CD4-positive, alpha-beta memory T cell (primary cell): ENCODE data around the gene IL17RD. TPM values are rescaled to one million over a fixed set of nuclear protein-coding genes. Genes with fewer than 3 reads are reported as not detected.

Experiments used
- CTCF ChIA-PET: fragments of 350-600 bp; sonication (Branson Sonifier 250); formaldehyde crosslinking; loops from one replicate; lab custom pipeline; 2021; ENCODE audit warnings: inconsistent platforms; ENCODE audit not compliant: partially characterized antibody; lab: Charles Lee
- POLR2A ChIA-PET: fragments of 350-600 bp; sonication (Branson Sonifier 250); formaldehyde crosslinking; loops from one replicate; lab custom pipeline; 2021; ENCODE audit not compliant: partially characterized antibody; lab: Charles Lee
- DNase-seq, 5 donors: peaks; one replicate each; pipeline versions ENCODE4 v3.0.0 to v3.0.0-alpha.2; 2020 to 2022; ENCODE audit warnings: mixed read lengths in 1 of 5
- H3K27ac ChIP-seq: one replicate; pipeline ENCODE4 v1.7.0; 2013; ENCODE audit warnings: low read depth, low read length
- H3K27me3 ChIP-seq: 2 replicates; pipeline ENCODE4 v1.7.0; 2013; ENCODE audit warnings: mild to moderate bottlenecking, low read length, moderate library complexity; ENCODE audit not compliant: insufficient read depth
- H3K36me3 ChIP-seq: 2 replicates; pipeline ENCODE4 v1.7.0; 2013; ENCODE audit warnings: mild to moderate bottlenecking, low read length, moderate library complexity; ENCODE audit not compliant: insufficient read depth
- H3K4me1 ChIP-seq: 2 replicates; pipeline ENCODE4 v1.7.0; 2013; ENCODE audit warnings: mild to moderate bottlenecking, low read length, moderate library complexity; ENCODE audit not compliant: insufficient read depth
- H3K4me3 ChIP-seq, 2 donors: one replicate each; pipeline ENCODE4 v1.7.0; 2013; ENCODE audit warnings: low read length in 2 of 2, mild to moderate bottlenecking in 1 of 2
- H3K9me3 ChIP-seq, 2 donors: one replicate each; pipeline ENCODE4 v1.7.0; 2013; ENCODE audit warnings: low read length in 2 of 2, control low read depth in 1 of 2; ENCODE audit not compliant: control insufficient read depth in 1 of 2
- H3K27ac Mint-ChIP-seq, 7 donors: one replicate each; pipeline ENCODE4 v1.8.0; 2020 to 2021; ENCODE audit warnings: mixed read lengths in 7 of 7, mild to moderate bottlenecking in 6 of 7, inconsistent platforms in 3 of 7, moderate library complexity in 3 of 7
- H3K27me3 Mint-ChIP-seq, 2 donors: one replicate each; pipeline ENCODE4 v1.8.0; 2020 to 2021; ENCODE audit warnings: mixed read lengths in 2 of 2
- H3K36me3 Mint-ChIP-seq, 2 donors: one replicate each; pipeline ENCODE4 v1.8.0; 2020 to 2021; ENCODE audit warnings: mixed read lengths in 2 of 2, inconsistent platforms in 1 of 2, mild to moderate bottlenecking in 1 of 2
- H3K4me1 Mint-ChIP-seq, 4 donors: one replicate each; pipeline ENCODE4 v1.8.0; 2020 to 2021; ENCODE audit warnings: mixed read lengths in 4 of 4, mild to moderate bottlenecking in 1 of 4
- H3K4me3 Mint-ChIP-seq, 8 donors: one replicate each; pipeline ENCODE4 v1.8.0; 2020 to 2021; ENCODE audit warnings: mixed read lengths in 8 of 8, mild to moderate bottlenecking in 7 of 8, moderate library complexity in 6 of 8, inconsistent platforms in 3 of 8
- H3K9me3 Mint-ChIP-seq, 8 donors: one replicate each; pipeline ENCODE4 v1.8.0; 2020 to 2021; ENCODE audit warnings: mixed read lengths in 8 of 8, mild to moderate bottlenecking in 5 of 8, inconsistent platforms in 3 of 8, moderate library complexity in 1 of 8
- intact Hi-C: fragments of 100-400 bp; cut with micrococcal nuclease; formaldehyde crosslinking; loops from one replicate; pipeline ENCODE4 v1.15.1; 2023
- polyA plus RNA-seq, 2 donors: library from polyadenylated mRNA; unstranded; fragments of 300-500 nt; fragmentation: Illumina TruSeq; gene quantifications; one replicate each; pipeline ENCODE4 v1.2.3, GENCODE V29; 2021
- total RNA-seq, 2 experiments: library from RNA; stranded (reverse); gene quantifications; one replicate each; pipeline ENCODE4 v1.2.3, GENCODE V29; 2021

The IL17RD gene
- total and polyA plus RNA-seq, 4 experiments from 2014 or later: not detected

GRCh38 chr3:57120040-57120439 lies 45.1 kb downstream of the IL17RD start:
- CTCF ChIA-PET: interaction anchor here (1.7 kb wide), 1 partner anchor 8 kb away, joined by 4 read pairs; no protein-coding TSS in a partner anchor
- Mint-ChIP-seq H3K36me3 (no peaks in the 10 kb centered on the region), H3K4me3 (no peak overlapping the region), H3K27me3 (peaks cover 2 to 10% of the 10 kb centered on the region in 2 donors), H3K9me3 (no peaks in the 10 kb centered on the region), H3K4me1 (no peaks in the 10 kb centered on the region), H3K27ac (no peak overlapping the region)
- Histone ChIP-seq H3K27me3 (no peaks in the 10 kb centered on the region), H3K9me3 (no peaks in the 10 kb centered on the region), H3K36me3 (no peaks in the 10 kb centered on the region), H3K4me3 (no peak overlapping the region), H3K4me1 (no peaks in the 10 kb centered on the region), H3K27ac (no peak overlapping the region)
- no peak for DNase-seq
- POLR2A ChIA-PET: no interaction called here
- intact Hi-C loops: no loop called here

- ChIA-PET POLR2A (no interaction called here), CTCF (interaction anchor here (1.2 kb wide), 1 partner anchor 17 kb away, joined by 4 read pairs; no protein-coding TSS in a partner anchor)
- no peak overlapping the region for H3K27ac Mint-ChIP-seq
Measured at GRCh38 chr3:57118254-57118653, 46.9 kb downstream of the IL17RD start.

GRCh38 chr3:57116501-57116900 lies 48.7 kb downstream of the IL17RD start:
- no peaks in the 10 kb centered on the region for H3K9me3 ChIP-seq
- H3K4me1 Mint-ChIP-seq: peaks cover 0 to 4% (median 2%) of the 10 kb centered on the region in 4 donors
- no peak overlapping the region for H3K4me3 ChIP-seq
- H3K27ac ChIP-seq: no peak overlapping the region
- no peaks in the 10 kb centered on the region for H3K4me1 ChIP-seq
- no peaks in the 10 kb centered on the region for H3K36me3 ChIP-seq
- no peaks in the 10 kb centered on the region for H3K27me3 ChIP-seq
- DNase-seq: no peak
- POLR2A ChIA-PET: no interaction called here
- peaks cover 2 to 6% of the 10 kb centered on the region in 2 donors for H3K27me3 Mint-ChIP-seq
- no peak overlapping the region for H3K4me3 Mint-ChIP-seq
- H3K36me3 Mint-ChIP-seq: no peaks in the 10 kb centered on the region
- CTCF ChIA-PET: interaction anchor here (0.6 kb wide), 1 partner anchor 1017 kb away, joined by 3 read pairs; no protein-coding TSS in a partner anchor
- no peaks in the 10 kb centered on the region for H3K9me3 Mint-ChIP-seq
- intact Hi-C loops: no loop called here
- no peak overlapping the region for H3K27ac Mint-ChIP-seq

More at GRCh38 chr3:57118254-57118653, 46.9 kb downstream of the IL17RD start:
- Histone ChIP-seq H3K36me3 (no peaks in the 10 kb centered on the region), H3K4me3 (no peak overlapping the region), H3K27me3 (no peaks in the 10 kb centered on the region), H3K27ac (no peak overlapping the region), H3K4me1 (no peaks in the 10 kb centered on the region), H3K9me3 (no peaks in the 10 kb centered on the region)
- no peak overlapping the region for H3K4me3 Mint-ChIP-seq
- H3K36me3 Mint-ChIP-seq: no peaks in the 10 kb centered on the region
- H3K9me3 Mint-ChIP-seq: no peaks in the 10 kb centered on the region
- H3K4me1 Mint-ChIP-seq: no peaks in the 10 kb centered on the region
- peaks cover 2 to 8% of the 10 kb centered on the region in 2 donors for H3K27me3 Mint-ChIP-seq
- intact Hi-C loops: no loop called here
- DNase-seq: no peak

- H3K4me1 ChIP-seq: no peaks in the 10 kb centered on the region
- Mint-ChIP-seq H3K4me1 (peaks cover 0 to 4% (median 2%) of the 10 kb centered on the region in 4 donors), H3K9me3 (no peaks in the 10 kb centered on the region), H3K4me3 (peak overlapping the region in 1 of 8 donors; percentile 17), H3K36me3 (no peaks in the 10 kb centered on the region), H3K27me3 (peaks cover 1 to 6% of the 10 kb centered on the region in 2 donors), H3K27ac (no peak overlapping the region)
- POLR2A ChIA-PET: no interaction called here
- H3K36me3 ChIP-seq: no peaks in the 10 kb centered on the region
- no peaks in the 10 kb centered on the region for H3K9me3 ChIP-seq
- DNase-seq: no peak
- H3K4me3 ChIP-seq: no peak overlapping the region
- no peaks in the 10 kb centered on the region for H3K27me3 ChIP-seq
- CTCF ChIA-PET: interaction anchor here (1.8 to 2.6 kb wide), 2 partner anchors 8 to 11 kb away, joined by 4 to 15 read pairs; no protein-coding TSS in a partner anchor
- H3K27ac ChIP-seq: no peak overlapping the region
- intact Hi-C loops: no loop called here
Measured at GRCh38 chr3:57112206-57112605, 52.9 kb downstream of the IL17RD start.

- DNase-seq: no peak
- Histone ChIP-seq H3K4me1 (no peaks in the 10 kb centered on the region), H3K4me3 (no peak overlapping the region), H3K27me3 (no peaks in the 10 kb centered on the region), H3K27ac (no peak overlapping the region), H3K36me3 (no peaks in the 10 kb centered on the region), H3K9me3 (no peaks in the 10 kb centered on the region)
- intact Hi-C loops: no loop called here
- H3K27me3 Mint-ChIP-seq: peaks cover 3 to 6% of the 10 kb centered on the region in 2 donors
- peaks cover 0 to 4% (median 2%) of the 10 kb centered on the region in 4 donors for H3K4me1 Mint-ChIP-seq
- CTCF ChIA-PET: interaction anchor here (1.8 to 2.6 kb wide), 2 partner anchors 9 to 10 kb away, joined by 4 to 15 read pairs; no protein-coding TSS in a partner anchor
- H3K4me3 Mint-ChIP-seq: no peak overlapping the region
- no peaks in the 10 kb centered on the region for H3K9me3 Mint-ChIP-seq
- no peak overlapping the region for H3K27ac Mint-ChIP-seq
- POLR2A ChIA-PET: no interaction called here
- no peaks in the 10 kb centered on the region for H3K36me3 Mint-ChIP-seq
Measured at GRCh38 chr3:57110798-57111197, 54.4 kb downstream of the IL17RD start.

- H3K27me3 ChIP-seq: no peaks in the 10 kb centered on the region
- CTCF ChIA-PET: interaction anchor here (2.6 kb wide), 1 partner anchor 9 kb away, joined by 15 read pairs; no protein-coding TSS in a partner anchor
- H3K4me1 ChIP-seq: no peaks in the 10 kb centered on the region
- H3K36me3 ChIP-seq: no peaks in the 10 kb centered on the region
- H3K27ac ChIP-seq: no peak overlapping the region
- intact Hi-C loops: no loop called here
- no peak overlapping the region for H3K4me3 ChIP-seq
- no peak for DNase-seq
- POLR2A ChIA-PET: no interaction called here
- Mint-ChIP-seq H3K36me3 (no peaks in the 10 kb centered on the region), H3K27me3 (peaks cover 3 to 6% of the 10 kb centered on the region in 2 donors), H3K4me3 (no peak overlapping the region), H3K4me1 (peaks cover 0 to 4% (median 2%) of the 10 kb centered on the region in 4 donors), H3K9me3 (no peaks in the 10 kb centered on the region), H3K27ac (no peak overlapping the region)
- no peaks in the 10 kb centered on the region for H3K9me3 ChIP-seq
Measured at GRCh38 chr3:57110214-57110613, 54.9 kb downstream of the IL17RD start.

- no peaks in the 10 kb centered on the region for H3K36me3 ChIP-seq
- H3K27ac ChIP-seq: no peak overlapping the region
- POLR2A ChIA-PET: no interaction called here
- CTCF ChIA-PET: interaction anchor here (2.6 kb wide), 1 partner anchor 8 kb away, joined by 15 read pairs; no protein-coding TSS in a partner anchor
- Mint-ChIP-seq H3K9me3 (no peaks in the 10 kb centered on the region), H3K27me3 (peaks cover 3 to 6% of the 10 kb centered on the region in 2 donors), H3K27ac (no peak overlapping the region), H3K36me3 (no peaks in the 10 kb centered on the region), H3K4me3 (no peak overlapping the region), H3K4me1 (peaks cover 0 to 4% (median 2%) of the 10 kb centered on the region in 4 donors)
- no peak overlapping the region for H3K4me3 ChIP-seq
- H3K27me3 ChIP-seq: no peaks in the 10 kb centered on the region
- H3K4me1 ChIP-seq: no peaks in the 10 kb centered on the region
- intact Hi-C loops: no loop called here
- H3K9me3 ChIP-seq: no peaks in the 10 kb centered on the region
- no peak for DNase-seq
Measured at GRCh38 chr3:57109437-57110199, 55.5 kb downstream of the IL17RD start.
